ENCODE data around the gene NPAS1.

The NPAS1 gene

DNA sequence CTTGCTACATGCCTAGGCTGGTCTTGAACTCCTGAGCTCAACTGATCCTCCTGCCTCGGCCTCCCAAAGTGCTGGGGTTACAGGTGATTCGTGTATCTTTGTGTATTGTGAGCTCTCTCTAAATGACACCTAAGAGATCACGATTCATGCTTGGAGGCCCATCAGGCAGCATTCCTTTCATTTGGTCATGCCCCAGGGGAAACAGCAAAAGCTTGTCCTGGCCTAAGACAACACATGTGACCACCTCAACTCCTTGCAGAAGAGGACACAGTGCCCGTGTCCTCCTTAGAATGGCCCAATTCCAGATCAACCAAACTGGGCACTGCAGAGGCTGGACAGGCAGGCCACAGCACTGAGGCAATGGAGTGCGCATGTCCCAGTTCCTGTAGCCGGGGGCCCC is 61.5 kb downstream of the NPAS1 start:
- DNase-seq (ENCODE audit: low read depth), result no peak

DNA sequence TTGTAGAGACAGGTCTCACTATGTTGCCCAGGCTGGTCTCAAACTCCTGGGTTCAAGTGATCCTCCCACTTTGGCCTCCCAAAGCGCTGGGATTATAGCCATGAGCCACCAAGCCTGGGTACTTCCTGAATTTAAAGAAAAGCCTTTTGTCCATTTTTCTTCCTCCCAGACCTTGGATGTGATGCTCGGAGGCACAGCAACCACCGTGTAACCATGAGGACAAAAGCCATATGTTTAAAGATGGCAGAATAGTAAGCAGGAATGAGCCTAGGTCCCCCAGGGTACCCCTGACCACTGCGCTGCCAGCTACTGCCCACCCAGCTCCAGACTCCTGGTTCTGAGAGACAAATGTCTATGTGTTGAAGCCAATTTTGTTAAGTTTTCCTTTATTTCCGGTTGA is 62.9 kb downstream of the NPAS1 start:
- DNase-seq (ENCODE audit: low read depth), result no peak

DNA sequence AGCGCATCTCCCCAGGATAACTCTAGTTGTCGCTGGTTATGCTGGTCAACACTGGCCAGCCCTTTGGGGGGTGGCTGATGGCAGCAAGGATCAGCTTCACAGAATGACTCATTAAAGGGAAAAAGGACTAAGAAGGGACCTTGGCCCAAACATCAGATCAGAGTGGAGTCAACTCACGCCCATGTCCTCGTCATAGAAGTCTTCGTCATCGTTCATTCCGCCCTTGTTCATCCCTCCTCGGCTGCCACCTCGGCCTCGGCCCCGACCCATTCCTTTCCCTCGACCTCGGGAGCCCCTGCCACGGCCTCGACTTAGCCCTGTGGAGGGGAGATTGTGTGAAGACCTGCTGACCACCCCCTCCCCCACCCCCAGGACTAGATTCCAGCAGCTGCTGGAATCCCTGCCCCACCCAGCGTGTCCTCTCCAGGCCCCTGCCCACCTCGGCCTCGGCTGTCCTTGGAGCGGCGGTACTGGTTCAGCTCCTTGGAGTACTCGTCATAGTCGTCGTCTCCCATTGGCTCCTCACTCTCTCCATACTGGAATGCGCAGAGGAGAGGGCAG is 65.3 kb downstream of the NPAS1 start:
- DNase-seq (ENCODE audit: low read depth), result no peak

DNA sequence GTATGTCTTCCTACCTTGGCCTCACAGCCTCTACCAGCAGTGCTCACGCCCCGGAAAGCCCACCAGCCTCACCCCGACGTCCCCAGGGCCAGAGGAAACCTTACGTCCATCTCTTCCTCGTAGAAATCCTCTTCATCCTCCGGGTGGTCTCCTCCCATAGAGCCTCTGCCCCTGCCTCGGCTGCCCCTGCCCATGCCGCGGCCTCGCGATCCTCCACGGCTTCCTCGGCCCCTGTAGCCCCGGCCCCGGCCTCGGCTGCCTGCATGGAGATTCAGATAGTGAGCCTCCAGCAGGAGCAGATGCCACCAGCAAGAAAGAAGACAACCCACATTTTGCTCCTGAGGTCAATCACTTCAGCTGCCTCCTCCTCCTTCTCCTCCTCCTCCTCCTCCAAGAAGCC is 66.6 kb downstream of the NPAS1 start:
- no peak for DNase-seq (ENCODE audit: low read depth)

DNA sequence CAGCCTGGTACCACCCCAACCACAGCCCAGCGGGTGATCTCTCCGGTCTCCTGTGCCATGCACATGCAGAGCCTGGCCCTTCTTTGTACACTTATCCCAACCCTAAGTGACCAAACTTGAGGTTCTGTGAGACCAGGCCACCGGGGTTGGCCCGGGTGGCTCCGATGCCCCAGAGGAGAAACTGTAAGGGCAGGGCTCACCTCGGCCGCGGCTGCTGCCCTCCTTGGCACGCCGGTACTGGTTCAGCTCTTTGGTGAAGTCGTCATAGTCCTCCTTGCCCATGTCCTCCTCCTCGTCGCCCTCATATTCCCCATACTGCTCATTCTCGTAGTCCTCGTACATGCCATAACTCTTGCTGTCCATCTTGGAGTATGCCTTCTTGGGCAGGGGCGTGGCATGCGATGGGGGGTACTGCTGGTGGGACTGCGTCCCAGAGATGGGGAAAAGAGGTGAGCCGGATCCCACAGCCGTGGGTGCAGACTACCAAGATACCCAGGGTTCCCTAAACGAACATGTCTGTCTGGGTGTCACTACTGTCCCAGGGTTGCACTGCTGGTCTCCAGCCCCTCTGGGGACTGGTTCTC is 70.2 kb downstream of the NPAS1 start:
- no peak for DNase-seq (ENCODE audit: low read depth)

DNA sequence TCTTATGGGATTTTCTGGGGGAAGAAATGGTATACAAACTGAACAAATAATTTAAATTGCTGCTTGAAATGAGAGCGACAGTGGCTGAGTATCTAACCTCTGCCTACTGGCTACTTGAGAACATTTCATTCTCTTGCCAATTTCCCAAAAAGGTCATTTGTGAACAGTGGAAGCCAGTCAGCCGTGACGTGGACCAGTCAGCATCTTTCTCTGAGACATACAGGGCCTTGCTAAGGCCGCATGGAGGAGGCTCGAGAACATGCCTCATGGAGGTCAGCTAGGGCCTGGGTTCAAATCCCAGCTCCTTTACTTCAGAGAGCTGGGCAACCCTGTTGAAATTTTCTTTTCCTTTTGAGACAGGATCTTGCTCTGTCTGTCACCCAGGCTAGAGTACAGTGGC is 73.6 kb downstream of the NPAS1 start:
- no peak for DNase-seq (ENCODE audit: low read depth)

DNA sequence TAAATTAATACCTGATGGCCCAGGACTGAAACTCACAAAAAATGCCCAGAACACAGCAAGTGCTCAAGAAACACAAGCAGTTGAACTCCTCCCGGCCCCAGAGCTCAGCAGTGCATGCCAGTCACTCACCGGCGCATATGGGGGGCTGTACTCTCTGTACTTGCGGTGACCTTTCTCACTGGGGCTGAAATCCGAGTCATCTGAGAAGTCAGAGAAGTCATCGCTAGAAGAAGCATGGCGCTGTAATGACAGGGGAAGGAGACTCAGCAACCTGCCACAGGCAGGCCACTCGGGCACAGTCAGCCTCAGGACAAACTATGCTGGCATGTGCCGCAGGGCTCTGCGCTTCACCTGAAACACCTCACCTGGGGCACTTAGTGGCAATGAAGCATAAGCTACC is 74.2 kb downstream of the NPAS1 start:
- DNase-seq (ENCODE audit: low read depth), result no peak

DNA sequence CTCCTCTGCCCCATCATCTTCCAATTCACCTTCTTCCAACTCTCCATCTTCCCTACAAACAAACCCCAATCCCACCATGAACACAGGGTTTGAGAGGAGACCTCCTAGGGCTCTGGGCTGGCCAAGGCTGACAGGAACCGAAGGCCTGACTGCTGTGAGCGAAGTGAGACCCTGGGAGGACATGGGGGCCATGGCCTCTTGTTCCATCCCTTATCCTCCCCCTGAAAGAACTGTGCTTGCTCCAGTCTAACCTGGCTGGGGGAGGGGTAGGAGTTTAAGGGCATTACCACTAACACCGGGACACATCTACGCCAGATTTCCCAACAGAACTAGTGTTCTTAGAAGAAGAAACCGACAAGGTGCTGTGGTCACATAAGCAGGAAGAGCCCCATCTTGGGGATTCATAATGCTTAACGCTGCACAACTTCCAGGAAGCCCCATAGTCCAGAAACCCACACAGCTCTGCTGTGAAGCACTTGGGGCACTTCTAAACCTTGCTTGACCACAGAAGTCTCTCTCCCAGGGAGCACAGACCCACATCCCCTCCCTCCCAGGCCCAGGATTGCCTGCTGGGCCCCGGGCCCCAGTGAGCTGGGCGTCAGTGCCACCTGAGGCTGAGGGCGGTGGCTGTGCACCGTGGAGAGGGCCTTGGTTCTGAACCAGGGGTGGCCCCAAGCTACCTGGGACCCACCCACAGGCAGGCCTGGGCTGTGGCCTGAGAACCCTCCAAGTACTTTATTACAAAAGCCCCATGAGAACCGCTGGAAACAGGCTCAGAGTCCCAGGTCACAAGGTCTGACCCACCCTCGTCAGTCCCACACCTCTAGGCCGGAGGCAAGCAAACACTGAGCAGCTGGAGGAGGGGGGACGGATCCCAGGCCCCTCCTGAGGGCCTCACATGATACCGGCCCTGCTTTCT is 75.2 kb downstream of the NPAS1 start:
- no peak for DNase-seq (ENCODE audit: low read depth)
